ENCODE measurements around the gene TRAF5.
"Not testable (repeated sequence)": the region's sequence is repeated elsewhere in the genome, so short reads cannot be mapped to it uniquely, and the experiment has no call there.

Gene TRAF5

GRCh38 chr1:211381481-211382181 is 55.0 kb downstream of the TRAF5 start:
- DNase-seq: no peak

- no peak for DNase-seq
Measured at GRCh38 chr1:211382182-211382713, 55.6 kb downstream of the TRAF5 start.

- DNase-seq: peak; percentile 98
Measured at GRCh38 chr1:211382714-211383480, 56.3 kb downstream of the TRAF5 start.

GRCh38 chr1:211384524-211384923 is 57.9 kb downstream of the TRAF5 start:
- DNase-seq: no peak

GRCh38 chr1:211386921-211387320 is 60.3 kb downstream of the TRAF5 start:
- no peak for DNase-seq

- not testable (repeated sequence) for DNase-seq
Measured at GRCh38 chr1:211390829-211391228, 64.2 kb downstream of the TRAF5 start.

GRCh38 chr1:211393203-211393602 is 66.6 kb downstream of the TRAF5 start:
- DNase-seq: no peak

GRCh38 chr1:211398266-211398930 is 71.8 kb downstream of the TRAF5 start:
- DNase-seq: not testable (repeated sequence)

GRCh38 chr1:211399851-211400393 is 73.3 kb downstream of the TRAF5 start:
- not testable (repeated sequence) for DNase-seq

GRCh38 chr1:211401751-211402150 is 75.1 kb downstream of the TRAF5 start:
- not testable (repeated sequence) for DNase-seq

- not testable (repeated sequence) for DNase-seq
Measured at GRCh38 chr1:211406086-211406485, 79.5 kb downstream of the TRAF5 start.

- not testable (repeated sequence) for DNase-seq
Measured at GRCh38 chr1:211407749-211408148, 81.1 kb downstream of the TRAF5 start.

- DNase-seq: no peak
Measured at GRCh38 chr1:211411639-211412038, 85.0 kb downstream of the TRAF5 start.

GRCh38 chr1:211415700-211416099 is 89.1 kb downstream of the TRAF5 start:
- no peak for DNase-seq

- peak; percentile 78 for DNase-seq
Measured at GRCh38 chr1:211416246-211416627, 89.6 kb downstream of the TRAF5 start.

- peak; percentile 78 for DNase-seq
Measured at GRCh38 chr1:211416628-211417323, 90.1 kb downstream of the TRAF5 start.

- peak; percentile 93 for DNase-seq
Measured at GRCh38 chr1:211420389-211420788, 93.8 kb downstream of the TRAF5 start.

- DNase-seq: peak; percentile 48
Measured at GRCh38 chr1:211420845-211421454, 94.3 kb downstream of the TRAF5 start.

- no peak for DNase-seq
Measured at GRCh38 chr1:211424018-211424417, 97.4 kb downstream of the TRAF5 start.
